Retinal pigment epithelial cell (primary cell): ENCODE results near the gene NXF2.
A peak's percentile ranks its signal among the peaks of the same experiment; 100 is the strongest.

Experiments
- DNase-seq: peaks from one replicate; pipeline ENCODE4 v3.0.0-alpha.2; 2010; ENCODE audit warnings: low read depth
- H3K4me3 ChIP-seq: 2 replicates; pipeline ENCODE4 v1.5.1; 2011; ENCODE audit warnings: mild to moderate bottlenecking, low read length, control low read depth, moderate library complexity
- CTCF ChIP-seq: conservative IDR thresholded peaks from 2 replicates; pipeline ENCODE4 v1.5.1; 2011; ENCODE audit warnings: low read depth, low read length, control low read depth, inconsistent platforms

NXF2 gene

GRCh38 chrX:102345916-102346315 lies 98.9 kb downstream of the NXF2 start:
- no peak overlapping the region for H3K4me3 ChIP-seq
- TF ChIP-seq CTCF: peak; percentile 81
- no peak for DNase-seq
